ENCODE data around the gene TRIM24. TPM values are rescaled to one million over a fixed set of nuclear protein-coding genes. Genes with fewer than 3 reads are reported as not detected.
"Not testable (repeated sequence)": the region's sequence is repeated elsewhere in the genome, so short reads cannot be mapped to it uniquely, and the experiment has no call there.

Gene TRIM24
- total RNA-seq, 1 donor from 2014 or later: 60.3 TPM

DNA sequence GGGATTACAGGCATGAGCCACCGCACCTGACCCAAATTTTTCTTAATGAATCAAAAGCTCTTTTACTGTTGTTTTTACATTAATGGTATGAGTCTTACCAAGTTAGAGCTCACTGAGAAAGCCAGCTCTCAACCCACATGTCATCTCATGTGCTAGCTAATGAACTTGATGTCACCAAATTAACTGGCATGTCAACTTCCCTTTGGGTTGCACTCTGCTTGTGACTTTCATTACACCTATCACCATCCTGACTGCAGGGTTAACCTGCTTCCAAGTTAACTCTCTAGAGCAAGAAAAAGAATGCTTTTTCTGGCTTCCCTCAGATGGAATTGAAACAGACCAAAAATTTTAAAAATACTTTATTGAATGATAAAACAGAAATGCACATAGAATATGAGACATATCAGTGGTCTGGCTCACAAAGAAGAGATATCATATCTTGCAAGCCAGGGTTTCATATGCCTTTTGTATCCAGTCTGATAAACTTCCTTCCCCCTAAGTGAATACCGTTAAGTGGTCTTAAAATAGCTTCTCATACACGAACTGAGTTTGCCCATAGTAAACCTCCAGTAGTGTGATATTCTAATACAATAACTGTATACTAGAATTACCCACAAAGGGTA, 42.9 kb upstream of the TRIM24 start:
- Histone ChIP-seq H4K20me1 (ENCODE audit: insufficient read depth, low read length) (no peaks in the 10 kb centered on the region), H3K4me3 (ENCODE audit: insufficient read depth, low read depth, low read length) (no peak overlapping the region), H3K4me2 (ENCODE audit: low read length) (no peak overlapping the region), H3K27ac (ENCODE audit: low read depth, low read length) (no peak overlapping the region), H3K4me1 (ENCODE audit: insufficient read depth, low read length) (no peaks in the 10 kb centered on the region), H3K27me3 (ENCODE audit: insufficient read depth, low read length) (no peaks in the 10 kb centered on the region), H2AFZ (ENCODE audit: low read depth, low read length) (no peak overlapping the region), H3K36me3 (ENCODE audit: insufficient read depth, low read length) (no peaks in the 10 kb centered on the region), H3K9me3 (ENCODE audit: insufficient read depth, low read depth, low read length) (peaks cover 3% of the 10 kb centered on the region), H3K79me2 (ENCODE audit: insufficient read depth, low read length) (no peaks in the 10 kb centered on the region), H3K9ac (ENCODE audit: low read length) (no peak overlapping the region)
- Mint-ChIP-seq H3K27me3 (ENCODE audit: low read depth, unreplicated experiment) (no peaks in the 10 kb centered on the region), H3K36me3 (ENCODE audit: low read depth, unreplicated experiment) (no peaks in the 10 kb centered on the region), H3K27ac (ENCODE audit: unreplicated experiment) (no peak overlapping the region), H3K4me1 (ENCODE audit: low read depth, unreplicated experiment) (no peaks in the 10 kb centered on the region), H3K4me3 (ENCODE audit: unreplicated experiment) (no peak overlapping the region), H3K9me3 (ENCODE audit: unreplicated experiment) (peaks cover 9% of the 10 kb centered on the region)
- FAIRE-seq (no peak), DNase-seq (ENCODE audit: low read depth) (no peak)
- TF ChIP-seq EZH2 (IDR thresholded peaks at IDR 0.05; ENCODE audit: insufficient read depth, low read length): no peak
- no peak for TF ChIP-seq CTCF (IDR thresholded peaks at IDR 0.05; ENCODE audit: insufficient read depth, low read depth, low read length)

- DNase-seq (ENCODE audit: low read depth): no peak
- no peak for TF ChIP-seq EZH2 (IDR thresholded peaks at IDR 0.05; ENCODE audit: insufficient read depth, low read length)
- no peak for FAIRE-seq
- Mint-ChIP-seq H3K27ac (ENCODE audit: unreplicated experiment) (no peak overlapping the region), H3K4me3 (ENCODE audit: unreplicated experiment) (no peak overlapping the region), H3K36me3 (ENCODE audit: low read depth, unreplicated experiment) (no peaks in the 10 kb centered on the region), H3K9me3 (ENCODE audit: unreplicated experiment) (peaks cover 9% of the 10 kb centered on the region), H3K4me1 (ENCODE audit: low read depth, unreplicated experiment) (no peaks in the 10 kb centered on the region), H3K27me3 (ENCODE audit: low read depth, unreplicated experiment) (no peaks in the 10 kb centered on the region)
- Histone ChIP-seq H3K9ac (ENCODE audit: low read length) (no peak overlapping the region), H3K4me1 (ENCODE audit: insufficient read depth, low read length) (no peaks in the 10 kb centered on the region), H3K79me2 (ENCODE audit: insufficient read depth, low read length) (no peaks in the 10 kb centered on the region), H4K20me1 (ENCODE audit: insufficient read depth, low read length) (no peaks in the 10 kb centered on the region), H3K36me3 (ENCODE audit: insufficient read depth, low read length) (no peaks in the 10 kb centered on the region), H3K4me3 (ENCODE audit: insufficient read depth, low read depth, low read length) (no peak overlapping the region), H3K4me2 (ENCODE audit: low read length) (no peak overlapping the region), H2AFZ (ENCODE audit: low read depth, low read length) (no peak overlapping the region), H3K9me3 (ENCODE audit: insufficient read depth, low read depth, low read length) (peaks cover 3% of the 10 kb centered on the region), H3K27me3 (ENCODE audit: insufficient read depth, low read length) (no peaks in the 10 kb centered on the region), H3K27ac (ENCODE audit: low read depth, low read length) (no peak overlapping the region)
Measured at GRCh38 chr7:138417764-138418163, 42.3 kb upstream of the TRIM24 start.

GRCh38 chr7:138418403-138418802, 41.7 kb upstream of the TRIM24 start:
- not testable (repeated sequence) for H3K27ac ChIP-seq (ENCODE audit: low read depth, low read length); H3K4me1 ChIP-seq (ENCODE audit: insufficient read depth, low read length); H3K4me2 ChIP-seq (ENCODE audit: low read length); H3K4me3 Mint-ChIP-seq (ENCODE audit: unreplicated experiment); DNase-seq (ENCODE audit: low read depth); H3K4me1 Mint-ChIP-seq (ENCODE audit: low read depth, unreplicated experiment); H3K9me3 ChIP-seq (ENCODE audit: insufficient read depth, low read depth, low read length); H3K27me3 ChIP-seq (ENCODE audit: insufficient read depth, low read length); H4K20me1 ChIP-seq (ENCODE audit: insufficient read depth, low read length); H3K36me3 ChIP-seq (ENCODE audit: insufficient read depth, low read length); H3K27ac Mint-ChIP-seq (ENCODE audit: unreplicated experiment); H3K79me2 ChIP-seq (ENCODE audit: insufficient read depth, low read length); H3K4me3 ChIP-seq (ENCODE audit: insufficient read depth, low read depth, low read length); H3K36me3 Mint-ChIP-seq (ENCODE audit: low read depth, unreplicated experiment); H3K27me3 Mint-ChIP-seq (ENCODE audit: low read depth, unreplicated experiment); H3K9ac ChIP-seq (ENCODE audit: low read length); H2AFZ ChIP-seq (ENCODE audit: low read depth, low read length); FAIRE-seq; H3K9me3 Mint-ChIP-seq (ENCODE audit: unreplicated experiment)

Data from astrocyte (in vitro differentiated cells and primary cell).